H1 (cell line): ENCODE measurements around the gene DCK. TPM values are rescaled to one million over a fixed set of nuclear protein-coding genes. Genes with fewer than 3 reads are reported as not detected.

Experiments
- CTCF ChIA-PET: fragments of 300-600 bp; sonication (Branson Sonifier 250); formaldehyde crosslinking; loops from one replicate; lab custom pipeline; 2021; ENCODE audit not compliant: partially characterized antibody; lab: Charles Lee
- POLR2A ChIA-PET: fragments of 300-600 bp; sonication (Branson Sonifier 250); formaldehyde crosslinking; loops from one replicate; lab custom pipeline; 2021; ENCODE audit warnings: inconsistent platforms; ENCODE audit not compliant: partially characterized antibody; lab: Charles Lee
- DNase-seq, 2 experiments: peaks; one replicate each; pipeline versions ENCODE4 v3.0.0 to v3.0.0-alpha.2; 2010 to 2022; ENCODE audit warnings: low spot score in 2 of 2, low read depth in 1 of 2, mixed read lengths in 1 of 2
- FAIRE-seq: peaks from 2 replicates; lab custom pipeline; 2011; peaks lifted over from hg19 to GRCh38; lab: Jason Lieb, UNC
- H2AFZ ChIP-seq: 2 replicates; pipeline ENCODE4 v1.8.1; 2012; ENCODE audit warnings: low read length, inconsistent platforms
- H2AK5ac ChIP-seq: 2 replicates; pipeline ENCODE4 v1.6.1; 2013; ENCODE audit warnings: low read depth, low read length
- H2BK120ac ChIP-seq: replicated peaks from 2 replicates; pipeline ENCODE3; 2013; ENCODE audit warnings: low read depth, low read length, inconsistent platforms
- H2BK12ac ChIP-seq: 2 replicates; pipeline ENCODE4 v1.6.1; 2013; ENCODE audit warnings: low read depth, low read length
- H2BK15ac ChIP-seq: 2 replicates; pipeline ENCODE4 v1.6.1; 2013; ENCODE audit warnings: low read length
- H2BK20ac ChIP-seq: 2 replicates; pipeline ENCODE4 v1.6.1; 2013; ENCODE audit warnings: low read length
- H2BK5ac ChIP-seq: 2 replicates; pipeline ENCODE4 v1.6.1; 2013; ENCODE audit warnings: low read depth, low read length
- H3K14ac ChIP-seq: 2 replicates; pipeline ENCODE4 v1.6.1; 2013; ENCODE audit warnings: inconsistent platforms; ENCODE audit not compliant: insufficient read length
- H3K18ac ChIP-seq: 2 replicates; pipeline ENCODE4 v1.6.1; 2013; ENCODE audit warnings: low read length; ENCODE audit errors: extremely low read depth
- H3K23ac ChIP-seq: 2 replicates; pipeline ENCODE4 v1.6.1; 2013; ENCODE audit warnings: inconsistent platforms; ENCODE audit not compliant: insufficient read length
- H3K23me2 ChIP-seq: 2 replicates; pipeline ENCODE4 v1.6.1; 2013; ENCODE audit warnings: low read depth, low read length
- H3K27ac ChIP-seq: 2 replicates; pipeline ENCODE4 v1.6.1; 2011; ENCODE audit warnings: low read depth, low read length, inconsistent platforms
- H3K27me3 ChIP-seq, 4 experiments: replicated peaks in 1 of 4; 1 replicate in 1 of 4; 2 replicates in 3 of 4; pipeline versions ENCODE4 v1.6.1 to v1.8.1; 2011 to 2013; ENCODE audit warnings: low read length in 3 of 4, mild to moderate bottlenecking in 3 of 4, inconsistent platforms in 2 of 4, mixed read lengths in 2 of 4, moderate library complexity in 1 of 4; ENCODE audit not compliant: control insufficient read depth in 3 of 4, insufficient read depth in 3 of 4; ENCODE audit errors: extremely low read depth in 1 of 4
- H3K36me3 ChIP-seq, 4 experiments: 2 replicates each; pipeline versions ENCODE4 v1.6.1 to v1.8.1; 2011 to 2013; ENCODE audit warnings: mild to moderate bottlenecking in 4 of 4, low read length in 3 of 4, moderate library complexity in 2 of 4, control low read depth in 1 of 4, inconsistent platforms in 1 of 4; ENCODE audit not compliant: insufficient read depth in 4 of 4, control insufficient read depth in 2 of 4
- H3K4ac ChIP-seq: replicated peaks from 2 replicates; pipeline ENCODE3; 2013; ENCODE audit warnings: low read length, low read depth, mixed read lengths, inconsistent platforms; ENCODE audit not compliant: insufficient read length
- H3K4me1 ChIP-seq, 4 experiments: replicated peaks in 1 of 4; 1 replicate in 1 of 4; 2 replicates in 3 of 4; pipeline versions ENCODE4 v1.6.1 to v1.8.1; 2011 to 2013; ENCODE audit warnings: low read length in 3 of 4, inconsistent platforms in 2 of 4, mixed read lengths in 1 of 4; ENCODE audit not compliant: insufficient read depth in 4 of 4, control insufficient read depth in 3 of 4
- H3K4me2 ChIP-seq, 2 experiments: 2 replicates each; pipeline versions ENCODE4 v1.6.1 to v1.8.1; 2011 to 2013; ENCODE audit warnings: low read depth in 2 of 2, low read length in 2 of 2, control low read depth in 1 of 2, inconsistent platforms in 1 of 2, mild to moderate bottlenecking in 1 of 2; ENCODE audit not compliant: insufficient read depth in 1 of 2
- H3K4me3 ChIP-seq, 4 experiments: fragments of 200-600, 300-600 bp in 1 of 4; sonication (generic), shearing (Covaris generic), sonication (Bioruptor Twin) in 1 of 4; 2 replicates each; pipeline versions ENCODE4 v1.5.1 to v1.8.1; 2011 to 2016; ENCODE audit warnings: low read length in 4 of 4, low read depth in 3 of 4, control low read depth in 2 of 4, inconsistent platforms in 2 of 4, mild to moderate bottlenecking in 2 of 4, mixed read lengths in 1 of 4, moderate library complexity in 1 of 4; ENCODE audit not compliant: insufficient read depth in 2 of 4; ENCODE audit errors: extremely low read depth in 1 of 4
- H3K56ac ChIP-seq: replicated peaks from 2 replicates; pipeline ENCODE3; 2013; ENCODE audit warnings: low read depth, mild to moderate bottlenecking, mixed read lengths, low read length, inconsistent platforms; ENCODE audit not compliant: insufficient read length
- H3K79me1 ChIP-seq: 2 replicates; pipeline ENCODE4 v1.6.1; 2013; ENCODE audit warnings: low read depth, low read length, control low read depth
- H3K79me2 ChIP-seq, 2 experiments: 2 replicates each; pipeline versions ENCODE4 v1.6.1 to v1.8.1; 2012 to 2013; ENCODE audit warnings: low read length in 2 of 2, mild to moderate bottlenecking in 2 of 2, inconsistent platforms in 1 of 2; ENCODE audit not compliant: insufficient read depth in 2 of 2, control insufficient read depth in 1 of 2
- H3K9ac ChIP-seq, 4 experiments: replicated peaks in 1 of 4; 1 replicate in 1 of 4; 2 replicates in 3 of 4; pipeline versions ENCODE4 v1.6.1 to v1.8.1; 2011 to 2013; ENCODE audit warnings: low read depth in 3 of 4, low read length in 3 of 4, control low read depth in 2 of 4, mild to moderate bottlenecking in 2 of 4, moderate library complexity in 2 of 4, inconsistent platforms in 1 of 4; ENCODE audit errors: extremely low read depth in 1 of 4
- H3K9me3 ChIP-seq, 2 experiments: 2 replicates each; pipeline versions ENCODE4 v1.6.1 to v1.8.1; 2012 to 2013; ENCODE audit warnings: mild to moderate bottlenecking in 2 of 2, moderate library complexity in 2 of 2, control low read depth in 1 of 2, inconsistent platforms in 1 of 2, low read depth in 1 of 2, low read length in 1 of 2, mixed read lengths in 1 of 2; ENCODE audit not compliant: insufficient read depth in 2 of 2
- H4K20me1 ChIP-seq, 2 experiments: replicated peaks in 1 of 2; 2 replicates each; pipeline versions ENCODE3 to v1.8.1; 2011 to 2013; ENCODE audit warnings: inconsistent platforms in 2 of 2, low read length in 2 of 2, mild to moderate bottlenecking in 1 of 2; ENCODE audit not compliant: insufficient read depth in 2 of 2, control insufficient read depth in 1 of 2
- H4K5ac ChIP-seq: 2 replicates; pipeline ENCODE4 v1.6.1; 2013; ENCODE audit warnings: low read length, low read depth, mixed read lengths, inconsistent platforms; ENCODE audit not compliant: insufficient read length
- H4K8ac ChIP-seq: 2 replicates; pipeline ENCODE4 v1.8.0; 2013; ENCODE audit warnings: mild to moderate bottlenecking, moderate library complexity, low read length, inconsistent platforms; ENCODE audit not compliant: insufficient read depth; ENCODE audit errors: extremely low read depth
- H4K91ac ChIP-seq: replicated peaks from 2 replicates; pipeline ENCODE3; 2013; ENCODE audit warnings: low read length, mixed read lengths, inconsistent platforms; ENCODE audit not compliant: insufficient read length
- ATF3 ChIP-seq: IDR thresholded peaks from 2 replicates; pipeline ENCODE4 v1.6.1; 2011; ENCODE audit warnings: low read depth, mild to moderate bottlenecking, low read length; ENCODE audit not compliant: insufficient read depth
- CTBP2 ChIP-seq: IDR thresholded peaks from 2 replicates; pipeline ENCODE4 v1.7.0; 2011; ENCODE audit warnings: borderline replicate concordance, mild to moderate bottlenecking, moderate library complexity, mixed read lengths, low read length; ENCODE audit not compliant: insufficient read depth, insufficient read length
- NRF1 ChIP-seq: IDR thresholded peaks from 2 replicates; pipeline ENCODE4 v1.6.1; 2011; ENCODE audit warnings: mild to moderate bottlenecking, low read depth, low read length, improper control_type of control experiment
- RNF2 ChIP-seq: fragments of 200-900, 300-1000 bp; sonication (generic); IDR thresholded peaks from 2 replicates; pipeline ENCODE4 v1.7.1; 2016; ENCODE audit warnings: borderline replicate concordance, low read depth, mild to moderate bottlenecking, antibody characterized with exemption, low read length; ENCODE audit not compliant: poor library complexity, severe bottlenecking; ENCODE audit errors: missing control alignments
- SIN3A ChIP-seq, 2 experiments: IDR thresholded peaks in 1 of 2; conservative IDR thresholded peaks in 1 of 2; 2 replicates each; pipeline ENCODE4 v1.6.1; 2011 to 2012; ENCODE audit warnings: low read length in 2 of 2, improper control_type of control experiment in 1 of 2, low read depth in 1 of 2, mild to moderate bottlenecking in 1 of 2
- SRF ChIP-seq: IDR thresholded peaks from 2 replicates; pipeline ENCODE4 v1.6.1; 2011; ENCODE audit warnings: mild to moderate bottlenecking, low read depth, low read length, moderate library complexity
- TAF7 ChIP-seq: optimal IDR thresholded peaks from 2 replicates; pipeline ENCODE3; 2011; ENCODE audit warnings: low read depth, mild to moderate bottlenecking, inconsistent platforms, low read length, moderate library complexity, borderline replicate concordance
- TCF12 ChIP-seq: IDR thresholded peaks from 2 replicates; pipeline ENCODE4 v1.6.1; 2011; ENCODE audit warnings: low read depth, mild to moderate bottlenecking, low read length
- WGBS, 2 experiments: shearing (Covaris generic) in 1 of 2; methylation state at CpG; one replicate each; pipeline versions ENCODE4 v1.1.6 to v1.1.7; 2013 to 2015; ENCODE audit warnings: low lambda C conversion rate in 2 of 2, mixed read lengths in 2 of 2, inconsistent platforms in 1 of 2, low coverage in 1 of 2, missing lambda C conversion rate in 1 of 2; ENCODE audit not compliant: insufficient replicate concordance in 2 of 2, insufficient coverage in 1 of 2, insufficient read length in 1 of 2; ENCODE audit errors: extremely low coverage in 1 of 2, missing lambda C conversion rate in 1 of 2; 5-methylcytosine and 5-hydroxymethylcytosine counted together
- polyA plus RNA-seq, 7 experiments: library from polyadenylated mRNA; depleted of rRNA in 3 of 7; stranded (reverse) in 5 of 7; unstranded in 2 of 7; fragments of >200 nt in 5 of 7; fragments of 200-250 nt in 2 of 7; gene quantifications; 1 replicate in 5 of 7; 2 replicates in 1 of 7; 4 replicates in 1 of 7; pipeline versions ENCODE4 v1.2.1 to v1.2.3, GENCODE V29; 2011 to 2013; ENCODE audit warnings: missing spikeins in 2 of 7, mixed read lengths in 2 of 7
- total RNA-seq: library from RNA; stranded (reverse); fragmentation: NEBNext Ultra II Directional; extraction: Animal tissue kit (Norgen Biotek cat#: 25700); gene quantifications from 2 replicates; pipeline ENCODE4 v1.2.1, GENCODE V29; 2021

Gene DCK
- total and polyA plus RNA-seq, 2 of the 8 experiments (the other 6 are each of a cell fraction or from before 2014, with no cell fraction given): 4.8 to 18.1 TPM

GRCh38 chr4:71027611-71028010 lies 34.2 kb downstream of the DCK start:
- Histone ChIP-seq H3K4me3 (no peak overlapping the region), H4K8ac (no peak overlapping the region), H4K5ac (no peak overlapping the region), H2BK120ac (no peak overlapping the region), H2BK15ac (no peak overlapping the region), H2BK5ac (no peak overlapping the region), H4K20me1 (no peaks in the 10 kb centered on the region), H3K23me2 (no peaks in the 10 kb centered on the region), H3K4me2 (no peak overlapping the region), H3K79me2 (no peaks in the 10 kb centered on the region), H2AFZ (no peak overlapping the region), H3K4ac (no peak overlapping the region)
- CTCF ChIA-PET: interaction anchor here (1.0 to 1.8 kb wide), 2 partner anchors 19 to 23 kb away, joined by 3 to 4 read pairs; no protein-coding TSS in a partner anchor
- TF ChIP-seq CTBP2: no peak
- TF ChIP-seq RNF2: no peak
- no peak for TF ChIP-seq SIN3A (conservative IDR thresholded peaks at IDR 0.05 in 1 of 2, IDR thresholded peaks at IDR 0.05 in 1 of 2; ENCODE audit: low read depth in 1 of 2, low read length in 2 of 2)
- TF ChIP-seq TAF7: no peak
- TF ChIP-seq NRF1: no peak
- no peak for TF ChIP-seq SRF
- TF ChIP-seq TCF12: no peak
- TF ChIP-seq ATF3: no peak
- TF ChIP-seq, all 59 proteins: peak for 0
- 85% methylated on average over 1 of the region's 1 CpG; no CpG with 5 or more reads in 1 of the 2 experiments for WGBS, 2 experiments
- Histone ChIP-seq H3K4me1 (no peaks in the 10 kb centered on the region; a peak in 1 of 7 replicates), H3K27me3 (no peaks in the 10 kb centered on the region), H2BK12ac (no peak overlapping the region), H3K27ac (no peak overlapping the region), H3K23ac (no peak overlapping the region), H3K79me1 (no peaks in the 10 kb centered on the region), H3K18ac (no peak overlapping the region), H3K56ac (no peak overlapping the region), H2BK20ac (no peak overlapping the region), H2AK5ac (no peak overlapping the region), H3K9me3 (no peaks in the 10 kb centered on the region), H3K9ac (no peak overlapping the region), H3K14ac (no peak overlapping the region), H4K91ac (no peak overlapping the region), H3K36me3 (peaks cover 2 to 61% (median 6%) of the 10 kb centered on the region in 4 experiments; a peak in 5 of 8 replicates)
- DNase-seq (no peak), FAIRE-seq (no peak)
- POLR2A ChIA-PET: interaction anchor here (1.1 to 1.2 kb wide), 2 partner anchors 23 to 183 kb away, joined by 3 read pairs; no protein-coding TSS in a partner anchor
